AG04449 (cell line): ENCODE measurements around the gene SNX30.

Experiments
- CTCF ChIA-PET: fragments of 350-600 bp; formaldehyde crosslinking; extraction: SDS; loops from one replicate; lab custom pipeline; 2021; ENCODE audit warnings: antibody characterized with exemption; lab: Yijun Ruan, JAX
- POLR2A ChIA-PET: fragments of 400-600, 350-600 bp; formaldehyde crosslinking; extraction: SDS; loops from one replicate; lab custom pipeline; 2020; ENCODE audit warnings: antibody characterized with exemption, inconsistent platforms; lab: Yijun Ruan, JAX
- DNase-seq: peaks from one replicate; pipeline ENCODE4 v3.0.0-alpha.2; 2010; ENCODE audit warnings: low read depth, low spot score
- H3K4me3 ChIP-seq: 2 replicates; pipeline ENCODE4 v1.5.1; 2011; ENCODE audit warnings: low read depth, mild to moderate bottlenecking, control low read depth, low read length
- TF ChIP-seq, protein P1 (sequence below): IDR thresholded peaks from one replicate; pipeline ENCODE4 v1.5.1; 2011; ENCODE audit warnings: mild to moderate bottlenecking, moderate library complexity, low read length, control low read depth, inconsistent platforms; ENCODE audit not compliant: insufficient read depth; ENCODE audit errors: missing control alignments

SNX30 gene

GRCh38 chr9:112780450-112781036, 30.0 kb downstream of the SNX30 start:
- TF ChIP-seq, protein P1, sequence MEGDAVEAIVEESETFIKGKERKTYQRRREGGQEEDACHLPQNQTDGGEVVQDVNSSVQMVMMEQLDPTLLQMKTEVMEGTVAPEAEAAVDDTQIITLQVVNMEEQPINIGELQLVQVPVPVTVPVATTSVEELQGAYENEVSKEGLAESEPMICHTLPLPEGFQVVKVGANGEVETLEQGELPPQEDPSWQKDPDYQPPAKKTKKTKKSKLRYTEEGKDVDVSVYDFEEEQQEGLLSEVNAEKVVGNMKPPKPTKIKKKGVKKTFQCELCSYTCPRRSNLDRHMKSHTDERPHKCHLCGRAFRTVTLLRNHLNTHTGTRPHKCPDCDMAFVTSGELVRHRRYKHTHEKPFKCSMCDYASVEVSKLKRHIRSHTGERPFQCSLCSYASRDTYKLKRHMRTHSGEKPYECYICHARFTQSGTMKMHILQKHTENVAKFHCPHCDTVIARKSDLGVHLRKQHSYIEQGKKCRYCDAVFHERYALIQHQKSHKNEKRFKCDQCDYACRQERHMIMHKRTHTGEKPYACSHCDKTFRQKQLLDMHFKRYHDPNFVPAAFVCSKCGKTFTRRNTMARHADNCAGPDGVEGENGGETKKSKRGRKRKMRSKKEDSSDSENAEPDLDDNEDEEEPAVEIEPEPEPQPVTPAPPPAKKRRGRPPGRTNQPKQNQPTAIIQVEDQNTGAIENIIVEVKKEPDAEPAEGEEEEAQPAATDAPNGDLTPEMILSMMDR = no peak
- ChIA-PET POLR2A (no interaction called here), CTCF (interaction anchor here (1.2 to 1.8 kb wide), 2 partner anchors 9 to 57 kb away, joined by 3 to 5 read pairs; no protein-coding TSS in a partner anchor)
- DNase-seq = no peak
- H3K4me3 ChIP-seq = no peak overlapping the region

DNA sequence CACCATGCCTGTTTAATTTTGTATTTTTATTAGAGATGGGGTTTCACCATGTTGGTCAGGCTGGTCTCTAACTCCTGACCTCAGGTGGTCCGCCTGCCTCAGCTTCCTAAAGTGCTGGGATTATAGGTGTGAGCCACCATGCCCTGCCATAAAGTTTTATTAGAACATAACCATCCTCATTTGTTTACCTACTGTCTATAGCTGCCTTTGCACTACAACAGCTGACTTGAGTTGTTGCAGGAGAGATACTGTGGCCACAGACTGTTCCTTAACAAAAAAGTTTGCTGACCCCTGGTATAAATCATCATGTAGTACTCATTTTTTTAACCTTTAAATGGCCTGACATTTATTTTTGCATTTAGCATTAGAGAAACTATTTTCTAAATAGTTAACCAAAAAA, 31.7 kb downstream of the SNX30 start:
- H3K4me3 ChIP-seq = no peak overlapping the region
- POLR2A ChIA-PET = no interaction called here
- TF ChIP-seq, protein P1 = no peak
- DNase-seq = no peak
- CTCF ChIA-PET = interaction anchor here (0.9 to 2.3 kb wide), 2 partner anchors 11 to 60 kb away, joined by 3 to 9 read pairs; no protein-coding TSS in a partner anchor

DNA sequence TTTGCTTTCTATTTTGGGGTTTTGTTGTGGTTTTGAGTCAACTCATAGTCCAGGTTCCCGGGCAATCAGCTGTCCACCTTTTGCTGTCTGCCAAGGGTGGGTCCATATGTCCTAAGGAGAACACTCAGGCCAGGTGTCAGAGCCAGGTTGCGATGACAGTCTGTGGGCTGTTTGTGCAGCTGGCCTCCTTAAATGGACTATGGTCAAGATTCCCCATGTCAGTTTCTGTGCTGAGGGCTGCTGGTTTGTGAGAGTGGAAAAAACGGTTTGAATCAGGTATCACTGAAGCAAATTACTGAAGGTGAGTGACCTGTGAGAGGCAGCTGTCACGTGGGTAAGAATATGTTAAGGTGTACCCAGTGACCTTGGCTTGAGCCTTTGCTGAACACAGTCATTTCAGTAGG, 33.0 kb downstream of the SNX30 start:
- DNase-seq = no peak
- POLR2A ChIA-PET = no interaction called here
- no peak overlapping the region for H3K4me3 ChIP-seq
- CTCF ChIA-PET = interaction anchor here (1.4 to 2.3 kb wide), 2 partner anchors 9 to 119 kb away, joined by 3 to 9 read pairs; no protein-coding TSS in a partner anchor
- TF ChIP-seq, protein P1 = no peak

GRCh38 chr9:112784020-112784785, 33.6 kb downstream of the SNX30 start:
- ChIA-PET CTCF (interaction anchor here (1.0 to 2.3 kb wide), 3 partner anchors 9 to 119 kb away, joined by 3 to 9 read pairs (median 5); no protein-coding TSS in a partner anchor), POLR2A (no interaction called here)
- TF ChIP-seq, protein P1 = no peak
- DNase-seq = no peak
- H3K4me3 ChIP-seq = no peak overlapping the region

DNA sequence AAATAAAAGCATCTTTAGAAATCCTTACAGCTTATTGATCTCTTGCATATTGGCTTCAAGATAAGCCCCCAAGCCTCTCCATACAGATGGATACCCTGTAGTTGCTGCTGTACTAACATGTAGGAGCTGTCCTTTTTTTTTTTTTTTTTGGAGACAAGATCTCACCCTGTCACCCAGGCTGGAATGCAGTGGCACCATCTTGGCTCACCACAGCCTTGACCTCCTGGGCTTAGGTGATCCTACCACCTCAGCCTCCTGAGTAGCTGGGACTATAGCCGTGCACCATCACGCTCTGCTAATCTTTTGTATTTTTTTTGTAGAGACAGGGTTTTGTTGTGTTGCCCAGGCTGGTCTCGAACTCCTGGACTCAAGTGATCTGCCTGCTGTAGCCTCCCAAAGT, 35.4 kb downstream of the SNX30 start:
- no peak overlapping the region for H3K4me3 ChIP-seq
- CTCF ChIA-PET = interaction anchor here (1.0 to 1.2 kb wide), 2 partner anchors 34 to 68 kb away, joined by 3 read pairs; partner anchors contain the start of gene INIP
- DNase-seq = no peak
- POLR2A ChIA-PET = no interaction called here
- TF ChIP-seq, protein P1 = no peak

DNA sequence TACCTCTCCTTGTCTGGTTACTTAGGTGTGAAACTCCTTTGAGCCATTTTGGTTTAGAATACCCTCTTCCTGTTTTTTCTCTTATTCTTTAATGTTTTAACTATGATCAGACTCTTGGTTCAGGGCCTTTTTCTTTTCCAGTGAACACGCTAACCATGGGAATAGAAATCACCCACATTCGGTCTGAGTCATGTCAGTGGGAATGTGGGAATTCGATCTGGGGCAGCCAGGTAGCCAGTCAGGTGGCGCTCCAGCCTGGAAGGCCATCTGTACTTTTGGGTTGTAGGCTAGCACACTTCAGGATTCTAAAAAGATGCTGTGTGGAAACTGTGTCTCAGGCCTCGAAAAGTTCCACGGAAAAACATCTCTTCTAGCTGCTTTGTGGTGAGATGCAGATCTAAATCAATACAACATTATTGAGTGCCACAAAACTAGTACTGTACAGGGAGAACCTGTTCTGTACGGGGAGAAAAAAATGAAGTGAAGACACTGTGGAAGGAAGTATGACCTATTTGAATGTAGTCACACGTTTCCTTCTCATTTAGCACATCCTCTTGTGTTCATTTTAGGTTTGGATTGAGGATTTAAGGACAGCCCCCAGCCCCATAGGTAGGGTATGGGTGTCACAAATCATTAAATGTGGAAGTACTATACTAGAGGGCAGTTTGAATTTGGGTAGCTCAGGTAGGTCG, 36.4 kb downstream of the SNX30 start:
- TF ChIP-seq, protein P1 = no peak
- H3K4me3 ChIP-seq = no peak overlapping the region
- no peak for DNase-seq
- ChIA-PET POLR2A (interaction anchor here (0.9 kb wide), 1 partner anchor 22 kb away, joined by 3 read pairs; no protein-coding TSS in a partner anchor), CTCF (interaction anchor here (1.0 to 1.2 kb wide), 2 partner anchors 33 to 69 kb away, joined by 3 read pairs; partner anchors contain the start of gene INIP)
